ENCODE data around the gene ADAM10.

The ADAM10 gene

DNA sequence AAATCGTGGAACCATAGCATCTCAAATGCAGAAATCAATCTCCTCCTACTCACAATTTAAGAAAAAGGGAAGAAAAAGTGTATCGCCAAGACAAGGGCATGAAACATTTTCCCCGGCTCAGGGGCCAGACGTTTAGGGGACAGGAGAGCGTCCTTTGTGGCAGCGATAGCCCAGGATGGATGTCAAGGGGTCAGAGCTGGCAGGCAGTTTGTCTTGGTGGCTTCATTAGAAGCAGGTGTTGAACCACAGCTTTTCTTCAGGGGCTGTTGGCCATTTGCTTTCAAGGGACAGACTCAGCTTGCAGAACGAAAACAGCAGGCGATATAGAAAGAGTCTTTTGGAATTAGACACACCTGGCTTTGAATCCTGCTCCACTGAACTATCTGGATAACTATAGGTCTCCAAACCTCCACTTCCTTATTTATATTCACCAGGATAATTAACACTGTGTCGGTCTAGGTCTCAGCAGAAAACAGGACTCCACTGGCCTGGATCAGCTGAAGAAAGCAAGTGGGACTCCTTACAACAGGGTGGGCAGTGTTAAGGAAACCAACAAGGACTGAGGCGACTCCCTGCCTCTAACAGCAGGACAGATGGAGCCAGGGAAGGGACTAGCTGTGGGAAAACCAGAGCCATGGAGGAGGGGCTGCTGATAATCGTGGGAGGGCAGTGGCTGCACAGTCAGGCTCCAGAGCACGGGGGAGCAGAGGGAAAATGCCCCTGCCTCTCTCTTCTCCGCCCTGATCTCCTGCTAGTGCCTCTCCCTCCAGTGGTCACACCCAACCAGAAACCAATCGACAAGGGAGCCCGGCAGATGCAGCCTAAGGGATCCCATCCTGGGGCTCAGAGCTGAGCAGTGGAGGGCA lies 194.1 kb downstream of the ADAM10 start:
- in situ Hi-C loops (cut with MboI; ENCODE audit: low sequenced_read_pairs) = no loop called here

DNA sequence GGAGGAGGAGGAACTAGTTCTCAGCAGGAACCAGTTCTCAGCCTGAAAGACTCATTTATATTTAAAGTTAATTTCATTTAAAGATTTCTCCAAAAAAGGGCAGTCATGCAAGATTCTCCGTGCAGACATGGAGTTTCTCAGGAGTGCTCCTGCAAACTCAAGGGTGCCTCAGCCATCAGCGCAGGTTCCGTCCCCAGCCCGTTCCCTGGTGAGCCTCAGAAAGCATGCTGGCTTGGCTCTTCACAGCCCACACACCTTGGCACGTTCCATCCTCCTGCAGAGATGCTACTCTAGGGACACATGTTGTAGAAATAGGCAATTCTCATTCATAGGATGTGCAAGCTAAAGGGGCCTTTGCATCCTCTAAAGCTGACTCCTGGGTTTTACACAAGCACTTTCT lies 194.7 kb downstream of the ADAM10 start:
- in situ Hi-C loops (cut with MboI; ENCODE audit: low sequenced_read_pairs) = no loop called here

GRCh38 chr15:58553365-58553918 lies 196.1 kb downstream of the ADAM10 start:
- in situ Hi-C loops (cut with MboI; ENCODE audit: low sequenced_read_pairs) = no loop called here

DNA sequence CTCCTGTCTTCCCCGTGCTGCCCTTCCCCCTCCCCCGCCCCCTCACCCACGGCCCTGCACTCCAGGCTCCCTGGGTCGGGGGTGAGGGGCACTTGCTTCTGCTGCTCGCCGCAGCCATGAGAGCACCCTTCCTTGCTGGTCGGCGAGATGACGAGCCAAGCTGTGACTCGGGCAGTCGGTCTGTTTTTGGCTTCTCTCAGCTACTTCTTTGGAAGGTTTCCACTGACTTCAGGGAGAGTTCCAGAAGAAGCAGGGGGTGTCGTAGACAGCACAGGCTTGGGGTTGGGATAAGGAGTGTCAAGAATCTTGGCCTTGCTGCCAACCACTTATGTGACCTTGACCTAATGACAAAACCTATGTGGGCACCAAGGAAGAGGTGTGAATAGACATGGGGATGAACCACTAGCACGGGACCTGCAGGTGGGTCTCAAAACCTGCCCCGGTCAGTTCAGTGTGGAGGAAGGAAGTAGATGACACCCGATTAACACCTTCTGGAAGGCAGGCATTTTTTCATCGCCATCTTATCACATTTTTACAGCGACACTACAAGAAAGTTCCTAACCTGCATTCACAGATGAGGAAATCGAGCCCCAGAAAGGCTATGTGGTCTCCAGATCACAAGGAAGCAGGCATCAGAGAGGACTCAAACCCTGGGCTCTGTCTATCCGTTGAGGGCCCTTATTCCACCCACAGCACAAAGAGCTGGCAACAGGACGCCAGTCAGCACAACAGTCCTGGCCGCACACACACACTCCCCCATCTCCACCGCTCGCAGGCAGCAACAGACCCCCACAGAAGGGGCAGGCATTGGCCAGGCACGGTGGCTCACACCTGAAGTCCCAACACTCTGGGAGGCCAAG lies 196.8 kb downstream of the ADAM10 start:
- in situ Hi-C loops (cut with MboI; ENCODE audit: low sequenced_read_pairs) = no loop called here

- in situ Hi-C loops (cut with MboI; ENCODE audit: low sequenced_read_pairs) = no loop called here
These were observed 197.6 kb downstream of the ADAM10 start for GRCh38 chr15:58551764-58552504.

GRCh38 chr15:58551084-58551763 lies 198.3 kb downstream of the ADAM10 start:
- in situ Hi-C loops (cut with MboI; ENCODE audit: low sequenced_read_pairs) = no loop called here

GRCh38 chr15:58549785-58550074 lies 199.8 kb downstream of the ADAM10 start:
- in situ Hi-C loops (cut with MboI; ENCODE audit: low sequenced_read_pairs) = no loop called here

DNA sequence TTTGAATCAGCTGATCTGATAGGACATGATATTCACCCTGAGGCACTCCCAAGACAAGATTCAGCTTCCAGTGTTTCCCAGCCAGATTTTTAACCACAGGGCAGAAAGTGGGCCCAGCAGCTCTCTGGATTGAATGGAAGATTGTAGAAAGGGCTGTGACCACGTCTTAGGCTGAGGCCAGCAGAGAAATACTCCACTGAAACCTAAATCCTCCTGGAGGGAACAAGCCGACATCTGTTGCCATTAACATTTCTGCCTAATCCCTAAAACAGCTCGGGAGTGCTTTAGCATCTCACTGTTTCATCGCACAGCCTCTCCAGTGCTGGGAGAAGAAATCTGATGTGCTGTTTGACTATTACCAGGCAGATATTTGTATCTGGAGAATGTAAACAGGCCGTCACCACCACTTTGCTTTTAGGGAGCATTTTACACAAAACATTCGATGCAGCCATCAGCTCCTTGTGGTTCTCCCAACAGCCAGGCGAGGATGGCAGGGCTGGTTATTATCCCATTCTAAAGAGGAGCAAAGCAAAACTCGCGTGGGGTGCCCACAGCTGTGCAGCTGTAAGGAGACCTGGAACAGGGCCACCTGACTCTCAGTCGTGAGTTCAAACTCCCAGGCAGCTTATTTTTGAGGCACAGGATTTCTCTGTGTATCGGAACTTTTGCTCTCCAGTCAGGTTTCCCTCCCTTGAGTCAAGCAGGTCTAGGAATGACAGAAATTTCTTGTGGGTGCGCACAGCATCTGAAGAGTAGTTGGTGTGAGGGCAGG lies 200.3 kb downstream of the ADAM10 start:
- in situ Hi-C loops (cut with MboI; ENCODE audit: low sequenced_read_pairs) = no loop called here

DNA sequence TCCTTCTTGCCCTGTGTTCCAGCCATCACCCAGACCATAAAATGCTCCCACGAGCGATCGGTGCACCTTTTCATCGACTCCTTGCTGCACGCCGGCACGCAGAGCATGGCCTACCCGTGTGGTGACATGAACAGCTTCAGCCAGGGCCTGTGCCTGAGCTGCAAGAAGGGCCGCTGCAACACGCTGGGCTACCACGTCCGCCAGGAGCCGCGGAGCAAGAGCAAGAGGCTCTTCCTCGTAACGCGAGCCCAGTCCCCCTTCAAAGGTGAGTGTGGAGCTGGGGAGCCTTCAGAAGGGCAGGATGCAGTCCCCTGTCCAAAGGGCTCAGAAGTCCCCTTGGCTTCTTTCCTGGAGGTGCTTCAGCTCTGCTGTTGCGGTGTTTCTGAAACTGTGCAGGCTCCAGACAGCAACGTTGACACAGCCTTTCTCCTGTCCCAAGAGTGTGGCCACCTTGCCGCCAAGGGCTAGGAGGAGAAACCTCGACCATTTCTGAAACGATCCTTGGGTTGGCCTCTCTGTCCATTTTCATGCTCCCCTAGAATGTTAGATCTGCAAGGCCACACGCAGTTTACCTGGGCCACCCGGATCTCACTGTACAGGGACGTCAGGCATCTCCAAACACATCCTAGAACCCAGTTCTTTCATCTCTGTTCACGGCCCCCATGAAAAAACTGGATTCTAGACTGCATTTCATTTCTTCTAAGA lies 201.0 kb downstream of the ADAM10 start:
- in situ Hi-C loops (cut with MboI; ENCODE audit: low sequenced_read_pairs) = no loop called here

- in situ Hi-C loops (cut with MboI; ENCODE audit: low sequenced_read_pairs) = no loop called here
These were observed 201.7 kb downstream of the ADAM10 start for GRCh38 chr15:58547628-58548307.

GRCh38 chr15:58546635-58547627 lies 202.6 kb downstream of the ADAM10 start:
- in situ Hi-C loops (cut with MboI; ENCODE audit: low sequenced_read_pairs) = no loop called here

DNA sequence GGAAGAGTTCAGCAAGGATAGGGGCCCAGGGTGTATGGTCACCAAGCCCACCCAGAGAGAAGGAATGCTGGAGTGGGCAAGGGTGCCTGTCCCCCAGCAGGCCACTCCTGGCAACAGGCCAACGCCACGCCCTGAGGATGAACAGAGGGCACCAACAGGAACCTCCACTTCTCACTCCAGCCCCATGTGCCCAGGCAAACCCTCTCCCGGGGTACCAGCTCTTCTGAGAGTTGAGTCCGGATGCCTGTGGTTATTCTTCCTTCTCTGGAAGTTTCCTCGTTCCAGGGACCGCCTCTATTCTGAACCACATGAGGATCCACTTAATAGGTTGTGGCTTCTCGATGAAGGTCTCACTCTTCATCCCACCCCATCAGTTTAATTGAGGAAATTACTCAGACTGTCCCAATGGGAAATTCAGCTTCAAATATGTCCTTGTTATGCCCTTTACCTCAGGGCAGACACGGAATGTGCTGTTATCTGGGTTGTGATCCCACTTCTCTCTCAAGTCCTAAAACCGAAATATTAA lies 203.4 kb downstream of the ADAM10 start:
- in situ Hi-C loops (cut with MboI; ENCODE audit: low sequenced_read_pairs) = no loop called here

DNA sequence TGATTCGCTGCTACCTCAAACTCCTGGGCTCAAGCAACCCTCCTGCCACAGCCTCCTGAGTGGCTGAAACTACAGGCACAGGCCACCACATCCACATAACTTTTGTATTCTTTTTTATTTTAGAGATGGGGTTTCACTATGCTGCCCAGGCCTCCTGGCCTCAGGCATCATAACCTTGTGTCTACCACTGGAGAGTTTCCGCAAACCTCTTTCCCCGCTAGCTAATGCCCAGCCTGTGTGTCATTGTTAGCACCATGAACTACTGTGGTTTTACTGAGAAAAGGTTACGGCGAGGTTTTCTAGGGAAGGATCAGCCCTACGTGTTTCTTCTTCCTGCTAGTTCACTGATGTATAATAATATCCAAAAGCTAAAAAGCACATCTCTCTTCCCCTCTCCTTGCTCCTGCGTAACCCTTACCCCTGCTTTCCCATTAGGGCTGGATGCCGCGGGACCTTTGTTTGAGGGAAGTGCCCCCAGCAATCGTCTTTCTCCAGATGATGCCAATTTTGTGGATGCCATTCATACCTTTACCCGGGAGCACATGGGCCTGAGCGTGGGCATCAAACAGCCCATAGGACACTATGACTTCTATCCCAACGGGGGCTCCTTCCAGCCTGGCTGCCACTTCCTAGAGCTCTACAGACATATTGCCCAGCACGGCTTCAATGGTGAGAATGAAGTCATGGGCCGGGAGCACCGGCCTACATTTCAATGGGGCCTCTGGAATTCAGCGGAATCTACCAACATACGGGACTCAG lies 204.0 kb downstream of the ADAM10 start:
- in situ Hi-C loops (cut with MboI; ENCODE audit: low sequenced_read_pairs) = no loop called here

DNA sequence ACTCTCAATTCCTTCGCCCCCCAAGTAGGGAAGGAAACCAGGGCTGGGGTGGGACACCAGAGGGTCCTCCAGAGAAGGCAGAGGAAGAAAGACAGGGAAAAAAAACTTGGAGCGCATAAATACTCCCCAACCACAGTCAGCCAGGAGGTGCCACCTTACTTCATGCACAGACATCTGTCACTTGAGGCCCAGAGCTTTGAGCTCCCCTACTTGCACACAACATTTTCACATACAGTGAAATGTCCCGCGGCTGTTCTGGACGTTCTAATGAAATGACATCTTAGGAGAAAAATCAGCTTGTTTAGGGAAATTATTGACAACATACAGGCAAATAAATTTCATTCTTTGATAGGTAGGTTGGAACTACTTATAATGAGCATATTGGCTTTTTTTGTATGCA lies 204.8 kb downstream of the ADAM10 start:
- in situ Hi-C loops (cut with MboI; ENCODE audit: low sequenced_read_pairs) = no loop called here

- in situ Hi-C loops (cut with MboI; ENCODE audit: low sequenced_read_pairs) = no loop called here
These were observed 205.7 kb downstream of the ADAM10 start for GRCh38 chr15:58543664-58544335.
